ENCODE measurements around the gene PLEKHG3.

Gene PLEKHG3

GRCh38 chr14:64768401-64769095 is 64.3 kb downstream of the PLEKHG3 start:
- no peak for TF ChIP-seq CTCF (IDR thresholded peaks at IDR 0.05)
- Mint-ChIP-seq H3K9me3 (peaks cover 10% of the 10 kb centered on the region), H3K27ac (no peak overlapping the region), H3K4me1 (peaks cover 36% of the 10 kb centered on the region), H3K4me3 (no peak overlapping the region), H3K36me3 (ENCODE audit: low read depth) (peaks cover 4% of the 10 kb centered on the region), H3K27me3 (ENCODE audit: low read depth, poor library complexity) (no peaks in the 10 kb centered on the region)
- no peak for DNase-seq

GRCh38 chr14:64769096-64770020 is 65.1 kb downstream of the PLEKHG3 start:
- DNase-seq: no peak
- H3K27ac Mint-ChIP-seq: no peak overlapping the region
- H3K4me3 Mint-ChIP-seq: no peak overlapping the region
- TF ChIP-seq CTCF (IDR thresholded peaks at IDR 0.05): no peak
- H3K36me3 Mint-ChIP-seq (ENCODE audit: low read depth): peaks cover 5% of the 10 kb centered on the region
- H3K27me3 Mint-ChIP-seq (ENCODE audit: low read depth, poor library complexity): no peaks in the 10 kb centered on the region
- H3K9me3 Mint-ChIP-seq: peaks cover 18% of the 10 kb centered on the region
- H3K4me1 Mint-ChIP-seq: peaks cover 28% of the 10 kb centered on the region

GRCh38 chr14:64770751-64771150 is 66.5 kb downstream of the PLEKHG3 start:
- Mint-ChIP-seq H3K27ac (no peak overlapping the region), H3K36me3 (ENCODE audit: low read depth) (peaks cover 10% of the 10 kb centered on the region), H3K4me3 (no peak overlapping the region), H3K4me1 (peaks cover 17% of the 10 kb centered on the region), H3K27me3 (ENCODE audit: low read depth, poor library complexity) (no peaks in the 10 kb centered on the region), H3K9me3 (peaks cover 32% of the 10 kb centered on the region)
- no peak for DNase-seq
- no peak for TF ChIP-seq CTCF (IDR thresholded peaks at IDR 0.05)

GRCh38 chr14:64771161-64771560 is 66.9 kb downstream of the PLEKHG3 start:
- H3K27me3 Mint-ChIP-seq (ENCODE audit: low read depth, poor library complexity): no peaks in the 10 kb centered on the region
- H3K4me1 Mint-ChIP-seq: peaks cover 13% of the 10 kb centered on the region
- no peak for TF ChIP-seq CTCF (IDR thresholded peaks at IDR 0.05)
- DNase-seq: no peak
- H3K27ac Mint-ChIP-seq: no peak overlapping the region
- H3K36me3 Mint-ChIP-seq (ENCODE audit: low read depth): peaks cover 10% of the 10 kb centered on the region
- peaks cover 34% of the 10 kb centered on the region for H3K9me3 Mint-ChIP-seq
- H3K4me3 Mint-ChIP-seq: no peak overlapping the region

GRCh38 chr14:64772397-64772950 is 68.2 kb downstream of the PLEKHG3 start:
- Mint-ChIP-seq H3K36me3 (ENCODE audit: low read depth) (peaks cover 10% of the 10 kb centered on the region), H3K4me3 (no peak overlapping the region), H3K9me3 (peaks cover 34% of the 10 kb centered on the region), H3K4me1 (peaks cover 8% of the 10 kb centered on the region), H3K27me3 (ENCODE audit: low read depth, poor library complexity) (peaks cover 4% of the 10 kb centered on the region), H3K27ac (no peak overlapping the region)
- TF ChIP-seq CTCF (IDR thresholded peaks at IDR 0.05): no peak
- no peak for DNase-seq
